H1 (cell line): ENCODE measurements around the gene NAGLU. TPM values are rescaled to one million over a fixed set of nuclear protein-coding genes. Genes with fewer than 3 reads are reported as not detected.

Source experiments
- CBX5 ChIP-seq: fragments of 300-800, 300-1000 bp; sonication (generic); IDR thresholded peaks from 2 replicates; pipeline ENCODE4 v1.7.1; 2016; ENCODE audit warnings: antibody characterized with exemption, low read length, low read depth
- CEBPB ChIP-seq: IDR thresholded peaks from 2 replicates; pipeline ENCODE4 v1.6.1; 2012; ENCODE audit warnings: low read depth, low read length
- CREB1 ChIP-seq: IDR thresholded peaks from 2 replicates; pipeline ENCODE4 v1.6.1; 2012; ENCODE audit warnings: inconsistent platforms
- CTBP2 ChIP-seq: IDR thresholded peaks from 2 replicates; pipeline ENCODE4 v1.7.0; 2011; ENCODE audit warnings: borderline replicate concordance, mild to moderate bottlenecking, moderate library complexity, mixed read lengths, low read length; ENCODE audit not compliant: insufficient read depth, insufficient read length
- GABPA ChIP-seq: IDR thresholded peaks from 2 replicates; pipeline ENCODE4 v1.6.1; 2011; ENCODE audit warnings: mild to moderate bottlenecking, low read length, moderate library complexity, borderline replicate concordance; ENCODE audit not compliant: insufficient read depth
- HDAC6 ChIP-seq: IDR thresholded peaks from one replicate; pipeline ENCODE4 v1.7.1; 2012; ENCODE audit warnings: low read depth, mild to moderate bottlenecking, inconsistent platforms, low read length, moderate library complexity
- POLR2AphosphoS5 ChIP-seq: IDR thresholded peaks from 2 replicates; pipeline ENCODE4 v1.6.1; 2011; ENCODE audit warnings: low read depth, low read length
- POU5F1 ChIP-seq: IDR thresholded peaks from 2 replicates; pipeline ENCODE4 v1.6.1; 2011; ENCODE audit warnings: low read depth, mild to moderate bottlenecking, low read length, moderate library complexity
- RAD21 ChIP-seq, 2 experiments: IDR thresholded peaks in 1 of 2; conservative IDR thresholded peaks in 1 of 2; 2 replicates each; pipeline ENCODE4 v1.6.1; 2011; ENCODE audit warnings: low read depth in 2 of 2, low read length in 2 of 2, improper control_type of control experiment in 1 of 2, inconsistent platforms in 1 of 2, mild to moderate bottlenecking in 1 of 2, moderate library complexity in 1 of 2
- RNF2 ChIP-seq: fragments of 200-900, 300-1000 bp; sonication (generic); IDR thresholded peaks from 2 replicates; pipeline ENCODE4 v1.7.1; 2016; ENCODE audit warnings: borderline replicate concordance, low read depth, mild to moderate bottlenecking, antibody characterized with exemption, low read length; ENCODE audit not compliant: poor library complexity, severe bottlenecking; ENCODE audit errors: missing control alignments
- SIN3A ChIP-seq, 2 experiments: IDR thresholded peaks in 1 of 2; conservative IDR thresholded peaks in 1 of 2; 2 replicates each; pipeline ENCODE4 v1.6.1; 2011 to 2012; ENCODE audit warnings: low read length in 2 of 2, improper control_type of control experiment in 1 of 2, low read depth in 1 of 2, mild to moderate bottlenecking in 1 of 2
- SIRT6 ChIP-seq: IDR thresholded peaks from one replicate; pipeline ENCODE4 v1.7.1; 2012; ENCODE audit warnings: low read length, inconsistent platforms
- SP1 ChIP-seq: IDR thresholded peaks from 2 replicates; pipeline ENCODE4 v1.6.1; 2011; ENCODE audit warnings: low read depth, low read length
- SUZ12 ChIP-seq: fragments of 200-600 bp; sonication (generic); IDR thresholded peaks from 2 replicates; pipeline ENCODE4 v1.6.1; 2012; ENCODE audit warnings: mild to moderate bottlenecking, inconsistent platforms, low read length, moderate library complexity, mixed read lengths
- TAF1 ChIP-seq: IDR thresholded peaks from 2 replicates; pipeline ENCODE4 v1.6.1; 2011; ENCODE audit warnings: mild to moderate bottlenecking, low read depth, low read length
- USF2 ChIP-seq: IDR thresholded peaks from 2 replicates; pipeline ENCODE4 v1.6.1; 2011; ENCODE audit warnings: low read length, improper control_type of control experiment
- ZNF274 ChIP-seq: IDR thresholded peaks from 2 replicates; pipeline ENCODE4 v1.7.0; 2012; ENCODE audit warnings: low read length, borderline replicate concordance; ENCODE audit errors: extremely low read depth
- polyA plus RNA-seq, 7 experiments: library from polyadenylated mRNA; depleted of rRNA in 3 of 7; stranded (reverse) in 5 of 7; unstranded in 2 of 7; fragments of >200 nt in 5 of 7; fragments of 200-250 nt in 2 of 7; gene quantifications; 1 replicate in 5 of 7; 2 replicates in 1 of 7; 4 replicates in 1 of 7; pipeline versions ENCODE4 v1.2.1 to v1.2.3, GENCODE V29; 2011 to 2013; ENCODE audit warnings: missing spikeins in 2 of 7, mixed read lengths in 2 of 7
- total RNA-seq: library from RNA; stranded (reverse); fragmentation: NEBNext Ultra II Directional; extraction: Animal tissue kit (Norgen Biotek cat#: 25700); gene quantifications from 2 replicates; pipeline ENCODE4 v1.2.1, GENCODE V29; 2021
- TF ChIP-seq, protein P1 (sequence below): IDR thresholded peaks from 2 replicates; pipeline ENCODE4 v1.6.1; 2012; ENCODE audit warnings: inconsistent platforms
- TF ChIP-seq, protein P2 (sequence below): IDR thresholded peaks from 2 replicates; pipeline ENCODE4 v1.6.1; 2012; ENCODE audit warnings: inconsistent platforms

NAGLU gene
- total and polyA plus RNA-seq, 2 of the 8 experiments (the other 6 are each of a cell fraction or from before 2014, with no cell fraction given): 21.3 to 21.6 TPM

DNA sequence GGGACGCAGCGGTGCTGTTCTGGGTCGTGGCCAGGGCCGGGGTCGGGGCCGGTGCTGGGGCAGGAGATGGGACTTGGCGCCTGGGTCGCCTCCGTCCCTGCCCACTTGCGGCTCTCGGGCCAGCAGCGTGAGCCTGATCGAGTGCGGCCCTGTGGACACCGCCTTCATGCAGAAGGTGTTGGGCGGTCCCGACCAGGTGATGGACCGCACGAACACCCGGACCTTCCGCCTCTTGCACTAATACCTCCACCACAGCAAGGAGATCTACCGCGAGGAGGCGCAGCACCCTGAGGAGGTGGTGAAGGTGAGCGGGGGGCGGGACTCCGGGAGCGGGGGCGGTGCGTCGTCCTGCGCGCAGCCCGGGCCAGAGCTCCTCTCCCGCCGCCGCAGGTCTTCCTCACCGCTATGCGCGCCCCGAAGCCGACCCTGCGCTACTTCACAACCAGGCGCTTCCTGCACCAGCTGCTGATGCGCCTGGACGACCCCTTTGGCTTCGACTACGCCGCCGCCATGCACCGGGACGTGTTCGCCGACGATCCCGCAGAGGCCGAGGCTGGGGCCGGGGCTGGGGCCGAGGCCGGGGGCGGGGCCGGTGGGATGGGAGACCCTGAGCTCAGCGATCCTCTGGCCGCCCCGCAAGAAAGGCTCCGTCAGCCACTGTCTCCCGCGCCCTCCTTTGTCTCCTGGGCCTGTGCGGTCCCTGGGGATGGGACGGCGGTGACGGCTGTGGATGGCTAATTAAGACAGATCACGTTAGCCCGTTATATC is 12.2 kb downstream of the NAGLU start (continued):
- TF ChIP-seq CTBP2 (no peak), RNF2 (no peak), HDAC6 (no peak), SP1 (0 out of 2 replicates have a peak, but pooled peaks have one; percentile 30), SUZ12 (no peak), CBX5 (no peak), RAD21 (IDR thresholded peaks at IDR 0.05 in 1 of 2, conservative IDR thresholded peaks at IDR 0.05 in 1 of 2; ENCODE audit: low read depth in 2 of 2, low read length in 2 of 2) (peak; percentile 36 to 48), GABPA (peak; percentile 76; the same call in 1 of the 2 replicates), POU5F1 (no peak), SIN3A (conservative IDR thresholded peaks at IDR 0.05 in 1 of 2, IDR thresholded peaks at IDR 0.05 in 1 of 2; ENCODE audit: low read depth in 1 of 2, low read length in 2 of 2) (peak in 1 of 2 experiments; percentile 56; a peak in 1 of 4 replicates), SIRT6 (no peak), TAF1 (peak; percentile 62; the same call in 1 of the 2 replicates), POLR2AphosphoS5 (0 out of 2 replicates have a peak, but pooled peaks have one; percentile 67), CREB1 (peak; percentile 63), USF2 (no peak), CEBPB (0 out of 2 replicates have a peak, but pooled peaks have one; percentile 1), ZNF274 (no peak)
- TF ChIP-seq, protein P1, sequence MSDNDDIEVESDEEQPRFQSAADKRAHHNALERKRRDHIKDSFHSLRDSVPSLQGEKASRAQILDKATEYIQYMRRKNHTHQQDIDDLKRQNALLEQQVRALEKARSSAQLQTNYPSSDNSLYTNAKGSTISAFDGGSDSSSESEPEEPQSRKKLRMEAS: no peak
- TF ChIP-seq, protein P2, sequence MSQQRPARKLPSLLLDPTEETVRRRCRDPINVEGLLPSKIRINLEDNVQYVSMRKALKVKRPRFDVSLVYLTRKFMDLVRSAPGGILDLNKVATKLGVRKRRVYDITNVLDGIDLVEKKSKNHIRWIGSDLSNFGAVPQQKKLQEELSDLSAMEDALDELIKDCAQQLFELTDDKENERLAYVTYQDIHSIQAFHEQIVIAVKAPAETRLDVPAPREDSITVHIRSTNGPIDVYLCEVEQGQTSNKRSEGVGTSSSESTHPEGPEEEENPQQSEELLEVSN: peak; percentile 65; the same call in 1 of the 2 replicates
